Neuronal stem cell (in vitro differentiated cells): ENCODE measurements around the gene HKDC1.
"Not testable (repeated sequence)": the region's sequence is repeated elsewhere in the genome, so short reads cannot be mapped to it uniquely, and the experiment has no call there.

Experiments
- DNase-seq: peaks from one replicate; pipeline ENCODE4 v3.0.0-alpha.2; 2013; ENCODE audit warnings: low spot score
- H2AFZ ChIP-seq: one replicate; pipeline ENCODE4 v1.6.1; 2013; ENCODE audit warnings: mild to moderate bottlenecking, low read length, inconsistent platforms
- H2AK5ac ChIP-seq: 2 replicates; pipeline ENCODE4 v1.6.1; 2013; ENCODE audit warnings: low read depth, mild to moderate bottlenecking, inconsistent platforms, low read length, moderate library complexity, mixed read lengths
- H2BK120ac ChIP-seq: 2 replicates; pipeline ENCODE4 v1.6.1; 2013; ENCODE audit warnings: low read depth, mild to moderate bottlenecking, inconsistent platforms, low read length, moderate library complexity, mixed read lengths
- H2BK12ac ChIP-seq: one replicate; pipeline ENCODE4 v1.6.1; 2013; ENCODE audit warnings: low read length, inconsistent platforms
- H2BK15ac ChIP-seq: 2 replicates; pipeline ENCODE4 v1.6.1; 2013; ENCODE audit warnings: mild to moderate bottlenecking, low read length, inconsistent platforms, mixed read lengths
- H2BK5ac ChIP-seq: one replicate; pipeline ENCODE4 v1.6.1; 2013; ENCODE audit warnings: inconsistent platforms, mild to moderate bottlenecking, low read length, moderate library complexity
- H3K14ac ChIP-seq: one replicate; pipeline ENCODE4 v1.6.1; 2013; ENCODE audit warnings: low read length, inconsistent platforms
- H3K18ac ChIP-seq: 2 replicates; pipeline ENCODE4 v1.6.1; 2013; ENCODE audit warnings: low read length, inconsistent platforms
- H3K23ac ChIP-seq: 2 replicates; pipeline ENCODE4 v1.6.1; 2013; ENCODE audit warnings: low read depth, mild to moderate bottlenecking, mixed read lengths, low read length, inconsistent platforms; ENCODE audit not compliant: poor library complexity
- H3K27ac ChIP-seq: replicated peaks from 3 replicates; pipeline ENCODE4 v1.5.1; 2013; ENCODE audit warnings: low read length, inconsistent platforms
- H3K27me3 ChIP-seq, 3 experiments: 2 replicates each; pipeline ENCODE4 v1.6.1; 2013; ENCODE audit warnings: low read length in 3 of 3, mild to moderate bottlenecking in 2 of 3, inconsistent platforms in 1 of 3, low read depth in 1 of 3, mixed read lengths in 1 of 3, moderate library complexity in 1 of 3; ENCODE audit not compliant: control insufficient read depth in 3 of 3, insufficient read depth in 3 of 3
- H3K36me3 ChIP-seq, 2 donors: replicated peaks in 1 of 2; 2 replicates each; pipeline ENCODE4 v1.6.1; 2013; ENCODE audit warnings: low read length in 2 of 2; ENCODE audit not compliant: control insufficient read depth in 2 of 2, insufficient read depth in 2 of 2
- H3K4ac ChIP-seq: 2 replicates; pipeline ENCODE4 v1.6.1; 2013; ENCODE audit warnings: inconsistent platforms, mild to moderate bottlenecking, low read length, moderate library complexity
- H3K4me1 ChIP-seq, 2 donors: 1 replicate in 1 of 2; 2 replicates in 1 of 2; pipeline ENCODE4 v1.6.1; 2013; ENCODE audit warnings: low read length in 2 of 2, low read depth in 1 of 2; ENCODE audit not compliant: control insufficient read depth in 2 of 2, insufficient read depth in 1 of 2
- H3K4me2 ChIP-seq: one replicate; pipeline ENCODE4 v1.6.1; 2013; ENCODE audit warnings: mild to moderate bottlenecking, low read length, inconsistent platforms; ENCODE audit not compliant: insufficient read depth, poor library complexity, severe bottlenecking
- H3K4me3 ChIP-seq, 2 donors: 2 replicates each; pipeline ENCODE4 v1.5.1; 2013; ENCODE audit warnings: low read length in 2 of 2, mild to moderate bottlenecking in 2 of 2, inconsistent platforms in 1 of 2, moderate library complexity in 1 of 2
- H3K79me1 ChIP-seq: one replicate; pipeline ENCODE4 v1.6.1; 2013; ENCODE audit warnings: low read depth, mild to moderate bottlenecking, inconsistent platforms, low read length, moderate library complexity
- H3K9ac ChIP-seq: one replicate; pipeline ENCODE4 v1.6.1; 2013; ENCODE audit warnings: mild to moderate bottlenecking, low read depth, low read length, inconsistent platforms; ENCODE audit not compliant: poor library complexity
- H3K9me3 ChIP-seq, 2 donors: replicated peaks in 1 of 2; 2 replicates each; pipeline versions ENCODE3 to v1.6.1; 2013; ENCODE audit warnings: low read length in 2 of 2, mild to moderate bottlenecking in 2 of 2, inconsistent platforms in 1 of 2, low read depth in 1 of 2, mixed read lengths in 1 of 2, moderate library complexity in 1 of 2; ENCODE audit not compliant: control insufficient read depth in 2 of 2, insufficient read depth in 1 of 2
- H4K8ac ChIP-seq: one replicate; pipeline ENCODE4 v1.6.1; 2013; ENCODE audit warnings: low read depth, mild to moderate bottlenecking, inconsistent platforms, low read length, moderate library complexity
- H4K91ac ChIP-seq: one replicate; pipeline ENCODE4 v1.6.1; 2013; ENCODE audit warnings: low read length, low read depth, mild to moderate bottlenecking, inconsistent platforms; ENCODE audit not compliant: poor library complexity
- WGBS, 2 donors: extraction: QIAGEN DNeasy Blood & Tissue Kit; methylation state at CpG; one replicate each; pipeline ENCODE4 v1.1.7; 2013; ENCODE audit warnings: missing lambda C conversion rate in 2 of 2, mixed read lengths in 1 of 2; ENCODE audit not compliant: insufficient read length in 2 of 2, insufficient replicate concordance in 1 of 2; ENCODE audit errors: extremely low coverage in 2 of 2; 5-methylcytosine and 5-hydroxymethylcytosine counted together

The HKDC1 gene

GRCh38 chr10:69307434-69307833 is 87.3 kb downstream of the HKDC1 start:
- no peak overlapping the region for H3K23ac ChIP-seq
- H2BK12ac ChIP-seq = no peak overlapping the region
- H3K4me3 ChIP-seq = no peak overlapping the region
- no peaks in the 10 kb centered on the region for H3K4me1 ChIP-seq
- H2BK5ac ChIP-seq = no peak overlapping the region
- no peak overlapping the region for H3K27ac ChIP-seq
- H3K36me3 ChIP-seq = no peaks in the 10 kb centered on the region
- H3K14ac ChIP-seq = no peak overlapping the region
- peaks cover 0 to 17% (median 0%) of the 10 kb centered on the region in 3 experiments for H3K27me3 ChIP-seq
- DNase-seq = no peak
- no peak overlapping the region for H3K4ac ChIP-seq
- no peak overlapping the region for H4K91ac ChIP-seq
- no peaks in the 10 kb centered on the region for H3K9me3 ChIP-seq
- no peak overlapping the region for H4K8ac ChIP-seq
- no peak overlapping the region for H2BK15ac ChIP-seq
- H3K4me2 ChIP-seq = no peak overlapping the region
- no peak overlapping the region for H2AK5ac ChIP-seq
- no CpG with 5 or more reads among the region's 4 CpGs for WGBS, 2 donors
- H3K9ac ChIP-seq = no peak overlapping the region
- no peaks in the 10 kb centered on the region for H3K79me1 ChIP-seq
- no peak overlapping the region for H2AFZ ChIP-seq
- H2BK120ac ChIP-seq = no peak overlapping the region
- H3K18ac ChIP-seq = no peak overlapping the region

- H3K27me3 ChIP-seq = peaks cover 0 to 24% (median 0%) of the 10 kb centered on the region in 3 experiments
- not testable (repeated sequence) for H3K23ac ChIP-seq, H2BK5ac ChIP-seq, H3K14ac ChIP-seq, H4K91ac ChIP-seq, H2BK15ac ChIP-seq, H3K9ac ChIP-seq, H3K4ac ChIP-seq, H2BK120ac ChIP-seq, DNase-seq, H3K4me2 ChIP-seq, H4K8ac ChIP-seq, H3K9me3 ChIP-seq, H3K4me1 ChIP-seq, H3K79me1 ChIP-seq, H3K36me3 ChIP-seq, H2AFZ ChIP-seq, H2BK12ac ChIP-seq, H3K4me3 ChIP-seq, H3K18ac ChIP-seq, H2AK5ac ChIP-seq, H3K27ac ChIP-seq
- no CpG with 5 or more reads among the region's 10 CpGs for WGBS, 2 donors
Observed at GRCh38 chr10:69308304-69308703, 88.2 kb downstream of the HKDC1 start.

- Histone ChIP-seq H3K27me3 (peaks cover 0 to 43% (median 0%) of the 10 kb centered on the region in 3 experiments), H4K8ac (no peak overlapping the region), H3K4ac (no peak overlapping the region), H3K23ac (no peak overlapping the region), H3K79me1 (no peaks in the 10 kb centered on the region), H2BK5ac (no peak overlapping the region), H3K18ac (no peak overlapping the region), H2AFZ (no peak overlapping the region), H2BK15ac (no peak overlapping the region), H3K4me3 (no peak overlapping the region), H3K4me2 (no peak overlapping the region), H3K4me1 (no peaks in the 10 kb centered on the region), H2BK120ac (no peak overlapping the region), H2AK5ac (no peak overlapping the region), H3K14ac (no peak overlapping the region), H3K9ac (no peak overlapping the region), H3K27ac (no peak overlapping the region), H3K36me3 (no peaks in the 10 kb centered on the region), H4K91ac (no peak overlapping the region), H2BK12ac (no peak overlapping the region), H3K9me3 (no peaks in the 10 kb centered on the region)
- WGBS, 2 donors = no CpG with 5 or more reads among the region's 4 CpGs
- no peak for DNase-seq
Observed at GRCh38 chr10:69311309-69311708, 91.2 kb downstream of the HKDC1 start.

GRCh38 chr10:69312528-69312927 is 92.4 kb downstream of the HKDC1 start:
- H3K4ac ChIP-seq = no peak overlapping the region
- H3K36me3 ChIP-seq = no peaks in the 10 kb centered on the region
- no peak overlapping the region for H2BK120ac ChIP-seq
- H2BK5ac ChIP-seq = no peak overlapping the region
- no peak overlapping the region for H2AK5ac ChIP-seq
- no CpG with 5 or more reads among the region's 4 CpGs for WGBS, 2 donors
- no peak overlapping the region for H3K18ac ChIP-seq
- H3K27me3 ChIP-seq = peaks cover 0 to 40% (median 0%) of the 10 kb centered on the region in 3 experiments
- H3K23ac ChIP-seq = no peak overlapping the region
- no peak overlapping the region for H3K27ac ChIP-seq
- no peak overlapping the region for H3K9ac ChIP-seq
- H3K4me3 ChIP-seq = no peak overlapping the region
- no peak for DNase-seq
- no peak overlapping the region for H2AFZ ChIP-seq
- H3K79me1 ChIP-seq = no peaks in the 10 kb centered on the region
- no peak overlapping the region for H3K4me2 ChIP-seq
- no peak overlapping the region for H2BK12ac ChIP-seq
- H3K14ac ChIP-seq = no peak overlapping the region
- no peak overlapping the region for H2BK15ac ChIP-seq
- no peaks in the 10 kb centered on the region for H3K9me3 ChIP-seq
- no peaks in the 10 kb centered on the region for H3K4me1 ChIP-seq
- no peak overlapping the region for H4K8ac ChIP-seq
- no peak overlapping the region for H4K91ac ChIP-seq
